HG02623 (cell line): ENCODE measurements around the gene ASB2.
A peak's percentile ranks its signal among the peaks of the same experiment; 100 is the strongest.

Experiments used
- ATAC-seq: cut with Tn5 transposase; IDR thresholded peaks from one replicate; pipeline ENCODE4 v1.9.1; 2021; ENCODE audit warnings: moderate library complexity; ENCODE audit not compliant: unreplicated experiment

Gene ASB2, protein sequence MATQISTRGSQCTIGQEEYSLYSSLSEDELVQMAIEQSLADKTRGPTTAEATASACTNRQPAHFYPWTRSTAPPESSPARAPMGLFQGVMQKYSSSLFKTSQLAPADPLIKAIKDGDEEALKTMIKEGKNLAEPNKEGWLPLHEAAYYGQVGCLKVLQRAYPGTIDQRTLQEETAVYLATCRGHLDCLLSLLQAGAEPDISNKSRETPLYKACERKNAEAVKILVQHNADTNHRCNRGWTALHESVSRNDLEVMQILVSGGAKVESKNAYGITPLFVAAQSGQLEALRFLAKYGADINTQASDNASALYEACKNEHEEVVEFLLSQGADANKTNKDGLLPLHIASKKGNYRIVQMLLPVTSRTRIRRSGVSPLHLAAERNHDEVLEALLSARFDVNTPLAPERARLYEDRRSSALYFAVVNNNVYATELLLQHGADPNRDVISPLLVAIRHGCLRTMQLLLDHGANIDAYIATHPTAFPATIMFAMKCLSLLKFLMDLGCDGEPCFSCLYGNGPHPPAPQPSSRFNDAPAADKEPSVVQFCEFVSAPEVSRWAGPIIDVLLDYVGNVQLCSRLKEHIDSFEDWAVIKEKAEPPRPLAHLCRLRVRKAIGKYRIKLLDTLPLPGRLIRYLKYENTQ

DNA sequence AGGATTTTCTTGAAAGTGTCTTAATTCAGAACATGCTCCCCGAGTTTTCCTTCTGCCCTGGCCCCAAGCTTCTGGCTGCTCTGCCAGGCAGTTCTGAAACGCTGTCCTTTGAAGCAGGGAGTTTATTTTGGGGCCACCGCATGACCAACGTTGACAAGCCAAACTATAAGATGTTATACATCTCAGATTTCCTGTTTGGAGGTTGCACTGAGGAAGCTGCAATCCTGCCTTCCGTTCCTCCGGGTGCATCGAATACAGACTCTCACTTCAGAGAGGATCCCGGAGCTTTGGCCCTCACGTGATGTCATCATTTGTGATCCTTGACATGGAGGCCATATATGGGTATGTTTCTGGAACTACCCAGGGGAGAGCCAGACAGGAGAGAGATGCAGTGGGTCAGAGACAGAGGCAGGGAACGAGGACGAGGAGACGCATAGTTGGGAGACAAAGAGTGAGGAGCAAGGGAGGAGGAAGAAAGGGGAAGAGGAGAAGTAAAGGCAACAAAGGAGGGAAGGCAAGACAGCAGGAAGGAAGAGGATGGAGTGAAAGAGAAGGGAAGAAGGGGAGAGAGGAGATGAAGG, at the start of gene ASB2:
TSS of gene ASB2 (minus strand) at position 94 of the 581 bp plus-strand sequence. CDS start 12,031 bp downstream, outside the sequence.
- ATAC-seq = peak; percentile 5

DNA sequence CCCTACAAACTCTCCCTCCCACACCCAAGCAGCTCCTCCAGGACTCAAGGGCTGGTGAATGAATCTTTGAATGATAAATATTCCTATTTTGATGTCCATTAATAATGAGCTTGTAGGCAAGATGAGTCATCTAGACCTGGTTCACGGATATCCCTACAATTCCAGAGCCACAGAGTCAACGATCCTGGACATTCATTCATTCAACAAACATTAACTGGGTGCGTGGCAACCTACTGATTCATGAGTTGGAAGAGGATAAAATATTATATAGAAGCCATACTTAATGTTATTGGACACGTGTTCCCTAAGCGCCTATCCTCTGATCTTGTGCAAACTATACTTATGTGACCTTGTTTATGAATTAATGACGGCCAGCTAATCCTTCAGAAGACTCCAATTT, 49.4 kb upstream of the ASB2 start:
- ATAC-seq = no peak

DNA sequence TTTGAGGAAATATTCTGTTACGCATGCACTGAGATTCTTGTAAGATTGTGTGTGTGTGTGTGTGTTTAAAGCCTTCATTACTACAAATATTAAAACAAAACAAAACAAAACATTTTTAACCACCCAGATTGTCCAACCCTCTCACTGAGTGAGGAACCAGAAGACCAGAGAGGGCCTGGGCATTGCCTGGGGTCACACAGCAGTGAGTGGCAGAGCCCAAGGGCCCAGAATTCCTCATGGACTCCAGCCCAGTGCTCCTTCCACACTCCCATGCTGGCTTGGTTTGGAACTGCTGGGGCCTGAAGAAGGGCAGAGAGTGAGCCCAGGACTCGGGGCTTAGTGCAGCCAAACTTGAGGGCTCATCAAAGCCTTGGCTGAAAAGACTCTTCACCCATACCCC, 48.2 kb upstream of the ASB2 start:
- no peak for ATAC-seq

DNA sequence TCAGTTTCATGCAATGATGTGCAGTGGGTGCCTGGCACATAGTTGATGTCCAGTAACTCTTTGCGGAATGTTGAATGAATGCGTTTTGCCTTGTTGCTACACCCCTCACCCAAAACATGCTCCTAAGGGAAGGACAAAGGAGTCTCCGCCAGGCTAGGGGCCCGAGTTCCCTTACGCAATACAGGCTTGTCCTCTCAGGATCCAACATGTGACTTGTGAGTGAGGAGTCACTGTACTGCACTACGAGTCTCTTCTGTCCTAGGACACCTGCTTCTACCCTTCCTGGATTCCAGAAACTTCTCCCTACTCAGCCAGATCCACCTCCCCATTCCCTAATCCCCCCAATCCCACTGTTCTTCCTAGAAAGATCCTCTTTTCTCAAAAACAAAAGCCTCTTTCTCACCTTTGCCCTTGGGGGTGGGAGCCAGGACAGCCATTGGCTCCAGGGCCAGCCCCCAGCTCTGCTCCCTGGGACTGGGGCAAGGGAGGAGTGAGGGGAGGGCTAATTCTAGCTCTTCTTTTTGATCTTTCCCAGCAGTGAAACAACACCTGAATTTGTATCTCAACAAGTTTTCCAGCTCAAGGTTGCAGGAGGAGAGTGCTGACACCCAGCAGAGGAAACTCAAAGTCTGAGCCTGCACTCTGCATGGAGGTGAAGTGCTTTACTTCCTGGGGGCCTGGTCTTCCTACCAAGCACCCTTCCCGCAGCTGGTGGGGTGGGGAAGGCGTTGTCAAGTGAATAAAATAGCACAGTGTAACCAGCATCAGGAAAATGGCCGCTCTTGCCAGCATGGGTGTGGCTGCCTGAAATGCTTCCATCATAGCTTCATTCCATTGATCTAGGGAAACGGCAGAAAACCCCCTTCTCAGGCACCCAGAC, 46.4 kb upstream of the ASB2 start:
- no peak for ATAC-seq

DNA sequence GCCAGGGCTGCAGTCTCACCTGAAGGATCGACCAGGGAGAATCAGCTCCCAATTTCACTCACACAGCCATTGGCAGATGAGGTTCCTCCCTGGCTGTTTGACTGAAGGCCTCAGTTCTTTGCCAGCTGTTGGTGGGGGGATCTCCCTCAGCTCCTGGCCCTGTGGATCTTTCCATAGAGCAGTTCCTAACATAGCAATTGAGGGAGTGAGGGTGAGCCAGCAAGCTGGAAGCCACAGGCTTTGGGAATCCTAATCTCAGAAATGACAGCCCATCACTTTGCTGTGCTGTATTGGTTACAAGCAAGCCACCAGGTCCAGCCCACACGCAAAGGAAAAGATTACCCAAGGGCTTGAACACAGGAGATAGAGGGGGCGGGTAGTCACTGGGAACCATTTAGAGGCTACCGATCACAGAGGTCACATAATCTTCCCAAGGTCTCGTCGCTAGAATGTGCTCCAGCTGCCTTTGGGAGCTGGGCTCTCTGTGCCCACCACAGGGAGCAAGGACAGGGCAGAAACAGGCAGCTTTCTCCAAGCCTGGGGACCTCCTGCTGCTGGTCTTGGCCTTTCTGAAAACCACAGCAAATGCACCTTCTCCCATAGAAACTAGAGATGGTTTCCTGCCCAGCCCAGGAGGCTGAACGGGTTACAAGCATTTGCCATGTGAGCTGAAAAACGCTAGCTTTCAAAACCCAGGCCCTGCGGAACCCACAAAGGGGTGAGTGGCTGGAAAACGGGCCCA, 45.2 kb upstream of the ASB2 start:
- no peak for ATAC-seq

DNA sequence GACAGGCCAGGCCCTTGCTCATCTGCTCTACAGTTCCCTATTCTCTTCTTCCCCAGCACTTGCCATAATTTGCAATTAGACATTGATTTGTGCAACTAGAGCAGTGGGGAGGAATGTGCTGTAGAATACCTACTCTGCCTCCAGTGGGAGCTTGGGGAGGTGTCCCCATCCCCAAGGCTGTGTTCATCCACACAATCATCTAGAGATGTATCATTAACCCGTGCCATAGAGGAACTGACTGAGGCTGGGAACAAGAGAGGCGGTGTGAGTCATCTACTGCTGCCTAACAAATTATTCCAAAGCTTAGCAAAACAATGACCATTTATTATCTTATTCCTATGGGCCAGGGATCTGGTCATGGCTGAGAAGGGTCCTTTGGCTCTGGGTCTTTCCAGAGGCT, 44.6 kb upstream of the ASB2 start:
- ATAC-seq = no peak

DNA sequence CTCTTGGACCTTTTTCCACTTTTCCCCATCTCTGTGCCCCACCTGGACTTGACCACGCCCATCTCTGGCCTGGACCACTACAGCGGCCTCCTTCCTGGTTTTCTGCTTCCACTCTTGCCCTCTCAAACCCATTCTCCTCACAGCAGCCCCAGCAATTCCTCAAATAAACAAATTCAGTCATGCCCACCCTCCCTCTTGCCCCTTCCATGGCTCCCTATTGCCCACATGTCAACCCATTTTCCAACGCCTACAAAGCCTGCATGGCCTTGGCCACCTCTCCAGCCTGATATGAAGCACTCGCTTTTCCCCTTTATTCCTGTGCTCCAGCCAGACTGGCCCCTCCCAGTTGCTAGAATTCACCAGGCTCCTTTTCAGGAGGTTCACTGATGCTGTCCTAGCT, 43.9 kb upstream of the ASB2 start:
- ATAC-seq = no peak

DNA sequence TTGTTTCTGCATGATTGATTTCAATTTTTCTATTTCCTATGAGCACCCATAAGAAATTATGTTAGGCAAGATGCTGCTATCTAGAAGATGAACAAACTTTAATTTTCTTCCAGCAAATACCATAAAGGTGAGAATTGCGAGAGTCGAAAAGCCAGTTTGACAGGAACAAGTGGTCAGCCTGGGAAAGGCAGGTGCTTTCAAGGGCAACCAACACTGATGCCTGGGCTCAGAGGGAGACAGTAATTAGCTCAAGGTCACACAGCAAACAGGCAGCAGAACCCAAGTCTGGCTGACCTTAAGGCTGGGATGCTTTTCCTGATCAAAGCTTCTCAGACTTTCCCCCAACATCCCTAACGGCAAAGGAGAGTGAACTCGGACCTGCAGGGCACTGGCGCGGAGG, 43.0 kb upstream of the ASB2 start:
- ATAC-seq = no peak

DNA sequence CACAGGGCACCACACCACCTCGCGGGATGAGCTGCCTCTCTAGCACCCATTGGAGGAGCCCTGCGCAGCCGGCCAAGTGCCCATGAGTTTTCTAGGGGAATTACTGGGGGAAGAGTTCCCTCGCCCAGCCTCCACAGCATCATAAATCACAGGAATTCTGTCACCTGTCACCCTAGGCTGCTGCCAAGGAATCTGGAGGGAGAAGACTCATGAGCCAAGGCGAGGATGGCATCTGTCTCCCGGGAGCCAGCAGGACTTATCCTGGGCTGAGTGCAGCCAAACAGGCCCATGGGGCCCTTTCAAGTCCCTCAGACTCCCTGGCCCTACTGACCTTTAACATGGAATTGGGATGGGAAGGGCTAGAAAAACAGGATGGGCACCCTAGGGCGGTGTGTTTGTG, 41.9 kb upstream of the ASB2 start:
- no peak for ATAC-seq

DNA sequence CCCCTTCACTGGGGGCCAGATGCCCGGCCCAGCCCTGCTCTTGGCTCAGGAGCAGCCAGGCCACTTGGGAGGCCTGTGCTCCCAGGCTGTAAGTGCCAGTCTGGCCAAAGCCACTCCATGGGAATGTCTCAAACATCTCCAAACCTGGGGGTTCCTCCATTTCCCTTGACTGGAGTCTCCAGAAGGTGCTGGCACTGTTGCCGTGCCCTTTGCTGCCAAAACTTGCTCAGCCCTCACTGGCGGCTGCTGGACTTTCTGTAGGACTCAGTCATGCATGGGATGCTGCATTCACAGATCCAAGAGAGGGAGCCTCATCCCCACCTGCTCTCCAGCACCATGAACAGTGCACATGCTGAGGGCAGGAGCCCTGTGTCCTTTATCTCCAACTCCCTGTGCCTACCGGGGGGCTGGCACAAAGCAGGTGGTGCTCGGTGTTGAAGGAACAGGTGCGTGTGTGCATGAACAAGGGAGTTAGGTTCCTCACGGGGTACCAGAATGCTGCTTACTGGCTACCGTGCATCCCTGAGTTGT, 40.1 kb upstream of the ASB2 start:
- ATAC-seq = no peak

DNA sequence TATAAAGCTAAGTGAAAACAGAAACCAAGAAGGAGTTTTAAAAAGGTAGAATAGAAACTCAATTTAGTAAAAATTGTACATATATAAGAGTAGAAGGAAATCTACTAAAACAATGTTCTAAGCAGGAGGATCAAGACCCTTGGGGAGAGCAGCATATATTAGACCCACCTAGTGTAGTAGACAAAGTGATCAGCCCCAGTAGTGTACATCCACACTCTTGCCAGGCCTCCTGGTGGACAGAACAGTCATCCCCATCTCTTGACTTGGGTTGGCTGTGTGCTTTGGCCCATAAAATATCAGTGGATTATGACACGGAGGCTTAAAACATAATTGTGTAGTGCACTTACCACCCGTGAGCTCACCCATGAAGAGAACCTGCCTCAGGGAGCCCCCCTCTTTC, 38.9 kb upstream of the ASB2 start:
- no peak for ATAC-seq

DNA sequence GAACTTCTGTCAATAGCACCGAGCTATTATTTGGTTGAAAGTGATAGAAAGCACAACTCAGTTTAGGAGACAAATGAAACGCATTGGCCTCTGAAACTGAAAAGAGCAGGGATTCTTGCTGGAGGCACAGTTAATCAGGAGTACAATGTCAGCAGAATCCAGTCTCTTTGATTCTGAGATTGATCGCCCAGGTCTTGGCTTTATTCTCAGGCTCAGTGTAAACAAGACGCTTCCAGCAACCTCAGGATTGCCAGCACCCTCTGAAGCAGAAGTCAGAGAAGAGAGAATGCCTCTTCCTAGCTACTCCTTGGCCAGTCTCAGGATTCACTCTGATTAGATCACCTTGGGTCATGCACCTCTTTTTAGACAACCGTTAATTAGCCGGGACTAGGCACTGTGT, 38.0 kb upstream of the ASB2 start:
- no peak for ATAC-seq

DNA sequence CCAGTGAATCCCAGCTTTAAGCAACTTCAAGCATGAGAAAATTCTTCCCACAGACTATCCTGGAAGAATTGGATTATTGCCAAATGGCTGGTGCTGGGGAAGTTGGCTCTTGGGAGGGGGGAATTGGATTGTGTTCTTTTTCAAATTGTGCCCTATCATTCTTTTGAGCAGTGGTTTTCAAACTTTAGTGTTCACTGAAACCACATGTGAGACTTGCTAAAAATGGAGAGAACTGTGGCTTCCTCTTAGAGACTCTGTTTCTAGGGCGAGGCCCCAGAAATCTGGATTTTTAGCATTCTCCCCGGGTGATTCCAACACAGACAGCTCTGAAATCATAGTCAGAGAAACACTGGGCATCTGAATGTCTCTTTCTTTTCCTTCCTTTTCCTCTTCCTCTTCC, 35.4 kb upstream of the ASB2 start:
- no peak for ATAC-seq

DNA sequence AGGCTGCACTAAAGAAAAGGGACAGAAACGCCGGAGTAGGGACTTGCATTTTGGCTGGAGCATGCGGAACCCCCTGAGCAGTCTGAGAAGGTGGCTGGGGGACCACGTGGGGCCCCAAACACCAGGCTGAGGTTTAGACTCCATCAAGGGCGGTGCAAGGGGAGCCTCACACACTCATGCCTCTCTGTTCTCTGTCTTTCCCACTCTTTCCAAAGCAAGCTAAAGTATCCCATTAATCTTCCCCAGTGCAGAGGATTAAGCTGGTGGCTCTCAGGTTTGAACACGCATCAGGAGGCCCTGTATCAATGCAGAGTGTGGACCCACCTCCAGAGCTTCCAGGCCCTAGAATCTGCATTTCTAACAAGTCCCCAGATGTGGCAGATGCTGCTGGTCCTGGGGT, 34.3 kb upstream of the ASB2 start:
- ATAC-seq = no peak

DNA sequence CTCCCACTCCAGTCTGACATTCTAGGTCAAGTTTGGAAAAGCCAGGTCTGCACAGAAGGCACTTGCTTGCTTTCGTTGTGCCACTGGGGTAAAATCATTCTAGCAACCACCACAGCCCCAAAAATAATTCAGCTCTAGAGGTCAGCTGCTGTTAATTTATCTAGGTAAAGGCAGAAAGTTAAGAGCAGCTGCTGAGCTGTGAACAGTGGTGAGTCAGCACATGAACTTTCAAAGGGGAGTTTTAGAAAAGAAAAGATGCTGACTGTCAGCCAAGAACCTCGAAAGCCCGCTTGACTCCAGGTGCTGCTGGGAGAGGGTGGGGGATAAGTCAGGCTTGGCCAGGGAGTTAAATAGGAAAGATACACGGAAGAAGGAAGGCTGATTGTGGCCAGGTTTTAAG, 33.4 kb upstream of the ASB2 start:
- peak; percentile 53 for ATAC-seq

DNA sequence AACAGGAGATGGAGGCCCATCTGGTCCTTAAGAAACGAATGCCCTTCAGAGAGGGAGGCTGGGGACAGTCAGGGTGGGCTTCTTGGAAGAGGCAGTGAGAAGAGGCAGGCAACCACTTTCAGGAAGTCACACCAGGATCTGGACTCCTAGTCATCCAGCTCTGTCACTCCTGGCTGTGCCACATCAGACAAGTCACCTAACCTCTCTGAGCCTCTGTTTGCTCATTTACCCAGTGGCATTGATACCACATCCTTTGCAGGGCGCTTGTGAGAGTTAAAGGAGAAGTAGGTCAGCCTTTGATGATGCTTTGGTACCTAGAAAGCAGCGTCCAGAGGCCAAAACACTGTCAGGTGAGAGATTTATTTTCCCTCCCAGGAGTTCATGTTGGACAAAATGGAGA, 31.9 kb upstream of the ASB2 start:
- ATAC-seq = no peak

DNA sequence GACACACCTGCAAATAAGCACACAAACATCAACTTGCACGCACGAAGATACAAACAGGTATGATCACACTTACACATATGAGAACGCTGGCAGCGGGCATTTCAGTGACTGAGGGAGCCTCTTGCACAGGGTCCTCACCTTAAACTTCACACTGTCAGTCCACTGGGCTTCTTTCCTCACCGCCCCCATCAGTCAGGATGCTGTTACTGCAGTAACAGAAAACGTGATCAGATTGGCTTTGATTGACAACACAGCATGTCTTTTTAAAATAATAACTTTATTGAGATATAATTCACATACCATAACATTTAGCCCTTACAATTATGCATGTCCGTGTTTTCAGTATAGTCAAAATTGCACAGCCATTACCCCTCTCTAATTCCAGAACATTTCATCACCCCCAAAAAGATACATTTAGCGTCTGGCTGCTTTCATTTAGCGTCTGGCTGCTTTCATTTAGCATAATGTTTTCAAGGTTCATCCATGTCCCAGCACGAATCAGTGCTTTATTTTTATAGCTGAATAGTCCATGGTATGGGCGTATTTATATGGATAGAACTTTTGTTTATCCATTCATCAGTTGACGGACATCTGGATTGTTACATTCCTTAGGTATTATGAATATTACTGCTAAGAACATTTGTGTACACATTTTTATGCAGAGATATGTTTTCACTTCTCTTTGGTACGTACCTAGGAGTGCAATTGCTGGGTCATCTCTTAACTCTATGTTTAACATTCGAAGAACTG, 29.1 kb upstream of the ASB2 start:
- no peak for ATAC-seq

DNA sequence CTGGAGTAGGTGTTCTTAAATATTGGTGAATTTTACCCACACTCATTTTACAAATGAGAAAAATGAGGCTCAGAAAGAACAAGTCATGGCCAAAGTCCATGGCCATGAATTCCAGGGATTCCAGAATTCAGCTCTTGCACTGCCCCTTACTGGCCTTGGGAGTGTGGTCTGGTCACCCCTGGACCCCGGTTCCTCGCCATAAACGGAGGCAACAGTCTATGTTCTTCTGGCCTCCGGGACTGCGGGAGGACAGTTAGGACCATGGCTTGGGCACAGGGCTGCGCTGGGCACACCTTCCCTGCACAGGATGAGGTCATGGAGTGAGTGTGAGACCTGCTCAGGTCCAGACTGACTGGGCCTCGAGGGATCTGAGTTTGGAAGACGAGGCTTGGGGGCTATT, 27.6 kb upstream of the ASB2 start:
- no peak for ATAC-seq

DNA sequence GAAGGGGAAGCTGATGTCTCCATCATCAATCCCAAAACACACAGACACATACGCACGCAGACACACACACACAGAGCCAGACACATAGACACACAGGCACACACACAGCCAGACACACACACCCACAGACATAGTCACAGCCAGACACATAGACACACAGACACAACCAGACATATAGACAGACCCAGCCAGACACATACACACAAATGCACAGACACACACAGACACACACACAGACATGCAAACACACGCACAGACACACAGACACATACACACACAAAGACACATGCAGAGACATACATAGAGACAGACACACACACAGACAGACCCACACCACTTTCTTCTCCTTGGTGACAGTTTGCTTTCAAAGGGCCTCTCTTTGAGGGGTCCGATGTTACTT, 27.0 kb upstream of the ASB2 start:
- ATAC-seq = no peak
